Neural progenitor cell (in vitro differentiated cells): ENCODE measurements around the gene PHF2. TPM values are rescaled to one million over a fixed set of nuclear protein-coding genes. Genes with fewer than 3 reads are reported as not detected.

Experiments used
- DNase-seq: peaks from one replicate; pipeline ENCODE4 v3.0.0-alpha.2; 2016; ENCODE audit warnings: low spot score
- H2AFZ ChIP-seq: fragments of 200-600 bp; sonication (generic); replicated peaks from 2 replicates; pipeline ENCODE4 v1.6.1; 2016; ENCODE audit warnings: antibody characterized with exemption
- H3F3A ChIP-seq: fragments of 200-600 bp; sonication (generic); 2 replicates; pipeline ENCODE4 v1.6.1; 2016; ENCODE audit warnings: antibody characterized with exemption, low read depth
- H3K27ac ChIP-seq: fragments of 200-600 bp; sonication (generic); 2 replicates; pipeline ENCODE4 v1.5.1; 2016; ENCODE audit warnings: mild to moderate bottlenecking
- H3K27me3 ChIP-seq: fragments of 200-600 bp; sonication (generic); 2 replicates; pipeline ENCODE4 v1.6.1; 2016; ENCODE audit warnings: mild to moderate bottlenecking, moderate library complexity
- H3K36me3 ChIP-seq: fragments of 200-600 bp; sonication (generic); 2 replicates; pipeline ENCODE4 v1.5.1; 2016
- H3K4me1 ChIP-seq: fragments of 200-600 bp; sonication (generic); 2 replicates; pipeline ENCODE4 v1.6.1; 2016; ENCODE audit warnings: mixed run types
- H3K4me2 ChIP-seq: fragments of 200-600 bp; sonication (generic); 2 replicates; pipeline ENCODE4 v1.6.1; 2016
- H3K4me3 ChIP-seq: fragments of 200-600 bp; sonication (generic); 2 replicates; pipeline ENCODE4 v1.5.1; 2016
- H3K79me2 ChIP-seq: fragments of 200-600 bp; sonication (generic); 2 replicates; pipeline ENCODE4 v1.6.1; 2016; ENCODE audit warnings: low read depth
- H3K9ac ChIP-seq: fragments of 200-600 bp; sonication (generic); 2 replicates; pipeline ENCODE4 v1.6.1; 2016
- H3K9me3 ChIP-seq: fragments of 200-600 bp; sonication (generic); 2 replicates; pipeline ENCODE4 v1.5.1; 2016; ENCODE audit warnings: low read depth
- H4K20me1 ChIP-seq: fragments of 200-600 bp; sonication (generic); 2 replicates; pipeline ENCODE4 v1.6.1; 2016; ENCODE audit warnings: low read depth
- H3K27ac Mint-ChIP-seq: 3 replicates; pipeline ENCODE4 v1.8.0; 2021; ENCODE audit warnings: mixed read lengths
- H3K27me3 Mint-ChIP-seq: 2 replicates; pipeline ENCODE4 v1.8.0; 2022; ENCODE audit warnings: low read depth, mild to moderate bottlenecking, inconsistent platforms, moderate library complexity, mixed read lengths; ENCODE audit not compliant: insufficient read depth
- H3K36me3 Mint-ChIP-seq: 3 replicates; pipeline ENCODE4 v1.8.0; 2021; ENCODE audit warnings: mixed read lengths
- H3K4me1 Mint-ChIP-seq: 3 replicates; pipeline ENCODE4 v1.8.0; 2021; ENCODE audit warnings: mixed read lengths
- H3K4me3 Mint-ChIP-seq: 3 replicates; pipeline ENCODE4 v1.8.0; 2021; ENCODE audit warnings: mild to moderate bottlenecking, moderate library complexity, mixed read lengths
- H3K9me3 Mint-ChIP-seq: 3 replicates; pipeline ENCODE4 v1.8.0; 2020; ENCODE audit warnings: mixed read lengths
- EZH2 ChIP-seq: fragments of 200-600 bp; sonication (generic); IDR thresholded peaks from 2 replicates; pipeline ENCODE4 v1.6.1; 2017; ENCODE audit warnings: antibody characterized with exemption, mild to moderate bottlenecking, moderate library complexity
- EZH2phosphoT487 ChIP-seq: fragments of 200-600 bp; sonication (generic); IDR thresholded peaks from 2 replicates; pipeline ENCODE4 v1.6.1; 2017; ENCODE audit warnings: antibody characterized with exemption
- total RNA-seq: library from RNA; depleted of rRNA; stranded (reverse); fragments of >200 nt; gene quantifications from 2 replicates; pipeline ENCODE4 v1.2.3, GENCODE V29; 2015; ENCODE audit warnings: low replicate concordance
- TF ChIP-seq, protein P1 (sequence below): fragments of 200-600 bp; sonication (generic); IDR thresholded peaks from 2 replicates; pipeline ENCODE4 v1.5.1; 2017; ENCODE audit warnings: antibody characterized with exemption, mild to moderate bottlenecking

PHF2 gene
- total RNA-seq, 1 donor from 2014 or later, result 17.6 TPM

DNA sequence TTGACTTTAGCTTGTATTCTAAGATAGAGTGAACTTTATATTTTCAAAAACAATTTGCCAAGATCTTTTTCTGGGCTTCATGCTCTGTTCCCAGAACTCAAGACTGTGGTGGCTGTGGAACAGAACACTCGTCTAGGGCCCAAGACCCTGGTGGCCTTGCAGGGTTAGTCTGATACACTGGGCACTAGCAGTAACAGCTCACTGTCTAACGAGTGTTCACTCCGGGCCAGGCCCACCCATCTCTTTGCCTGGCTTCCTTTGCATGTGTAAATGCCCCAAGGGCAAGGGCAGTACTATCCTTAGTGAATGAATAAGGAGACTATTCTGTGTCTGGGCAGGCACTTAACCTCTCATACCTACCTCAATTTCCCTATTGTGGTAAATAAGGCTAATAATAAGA is 47.4 kb downstream of the PHF2 start:
- H3K4me3 ChIP-seq, result no peak overlapping the region
- H3K79me2 ChIP-seq, result peaks cover 57% of the 10 kb centered on the region
- no peak overlapping the region for H3K27ac ChIP-seq
- H3K36me3 Mint-ChIP-seq, result peaks cover 19% of the 10 kb centered on the region
- no peak overlapping the region for H3K4me2 ChIP-seq
- H3K4me3 Mint-ChIP-seq, result no peak overlapping the region
- no peaks in the 10 kb centered on the region for H3K4me1 Mint-ChIP-seq
- H3K27ac Mint-ChIP-seq, result no peak overlapping the region
- peaks cover 20% of the 10 kb centered on the region for H3K9me3 Mint-ChIP-seq
- peaks cover 15% of the 10 kb centered on the region for H3K9me3 ChIP-seq
- H3K27me3 Mint-ChIP-seq, result no peaks in the 10 kb centered on the region
- H3K36me3 ChIP-seq, result no peaks in the 10 kb centered on the region
- no peaks in the 10 kb centered on the region for H3K4me1 ChIP-seq
- TF ChIP-seq EZH2 (no peak), EZH2phosphoT487 (no peak)
- TF ChIP-seq, protein P1, sequence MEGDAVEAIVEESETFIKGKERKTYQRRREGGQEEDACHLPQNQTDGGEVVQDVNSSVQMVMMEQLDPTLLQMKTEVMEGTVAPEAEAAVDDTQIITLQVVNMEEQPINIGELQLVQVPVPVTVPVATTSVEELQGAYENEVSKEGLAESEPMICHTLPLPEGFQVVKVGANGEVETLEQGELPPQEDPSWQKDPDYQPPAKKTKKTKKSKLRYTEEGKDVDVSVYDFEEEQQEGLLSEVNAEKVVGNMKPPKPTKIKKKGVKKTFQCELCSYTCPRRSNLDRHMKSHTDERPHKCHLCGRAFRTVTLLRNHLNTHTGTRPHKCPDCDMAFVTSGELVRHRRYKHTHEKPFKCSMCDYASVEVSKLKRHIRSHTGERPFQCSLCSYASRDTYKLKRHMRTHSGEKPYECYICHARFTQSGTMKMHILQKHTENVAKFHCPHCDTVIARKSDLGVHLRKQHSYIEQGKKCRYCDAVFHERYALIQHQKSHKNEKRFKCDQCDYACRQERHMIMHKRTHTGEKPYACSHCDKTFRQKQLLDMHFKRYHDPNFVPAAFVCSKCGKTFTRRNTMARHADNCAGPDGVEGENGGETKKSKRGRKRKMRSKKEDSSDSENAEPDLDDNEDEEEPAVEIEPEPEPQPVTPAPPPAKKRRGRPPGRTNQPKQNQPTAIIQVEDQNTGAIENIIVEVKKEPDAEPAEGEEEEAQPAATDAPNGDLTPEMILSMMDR, result no peak
- no peaks in the 10 kb centered on the region for H3F3A ChIP-seq
- H3K9ac ChIP-seq, result no peak overlapping the region
- H2AFZ ChIP-seq, result no peak overlapping the region
- DNase-seq, result no peak
- H4K20me1 ChIP-seq, result no peaks in the 10 kb centered on the region
- no peaks in the 10 kb centered on the region for H3K27me3 ChIP-seq

GRCh38 chr9:93624431-93624834 is 48.0 kb downstream of the PHF2 start:
- TF ChIP-seq EZH2 (no peak), EZH2phosphoT487 (no peak)
- TF ChIP-seq, protein P1, result no peak
- Mint-ChIP-seq H3K27me3 (no peaks in the 10 kb centered on the region), H3K36me3 (peaks cover 19% of the 10 kb centered on the region), H3K4me3 (no peak overlapping the region), H3K4me1 (no peaks in the 10 kb centered on the region), H3K27ac (no peak overlapping the region), H3K9me3 (peaks cover 20% of the 10 kb centered on the region)
- Histone ChIP-seq H3K4me3 (no peak overlapping the region), H2AFZ (no peak overlapping the region), H4K20me1 (no peaks in the 10 kb centered on the region), H3K9me3 (peaks cover 15% of the 10 kb centered on the region), H3K4me1 (no peaks in the 10 kb centered on the region), H3K9ac (no peak overlapping the region), H3K36me3 (no peaks in the 10 kb centered on the region), H3F3A (no peaks in the 10 kb centered on the region), H3K4me2 (no peak overlapping the region), H3K79me2 (peaks cover 64% of the 10 kb centered on the region), H3K27ac (no peak overlapping the region), H3K27me3 (no peaks in the 10 kb centered on the region)
- no peak for DNase-seq

DNA sequence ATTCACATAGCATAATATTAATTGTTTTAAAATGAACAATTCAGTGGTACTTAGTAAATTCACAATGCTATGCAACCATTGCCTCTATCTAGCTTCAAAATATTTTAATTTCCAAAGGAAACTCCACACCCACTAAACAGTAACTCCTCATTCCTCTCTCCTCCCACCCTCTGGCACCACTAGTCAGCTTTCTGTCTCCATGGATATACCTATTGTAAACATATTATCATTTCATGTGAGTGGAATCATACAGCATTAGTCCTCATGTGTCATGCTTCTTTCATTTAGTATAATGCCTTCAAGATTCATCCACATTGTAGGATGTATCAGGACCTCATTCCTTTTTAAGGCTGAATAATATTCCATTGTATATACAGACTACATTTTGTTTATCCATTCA is 48.6 kb downstream of the PHF2 start:
- DNase-seq, result no peak
- H3K27me3 ChIP-seq, result no peaks in the 10 kb centered on the region
- H3K36me3 ChIP-seq, result no peaks in the 10 kb centered on the region
- peaks cover 20% of the 10 kb centered on the region for H3K9me3 Mint-ChIP-seq
- no peak overlapping the region for H2AFZ ChIP-seq
- H3K4me1 Mint-ChIP-seq, result no peaks in the 10 kb centered on the region
- no peak overlapping the region for H3K27ac ChIP-seq
- no peaks in the 10 kb centered on the region for H3K4me1 ChIP-seq
- H3K9ac ChIP-seq, result no peak overlapping the region
- no peak overlapping the region for H3K4me2 ChIP-seq
- H3K27ac Mint-ChIP-seq, result no peak overlapping the region
- peaks cover 21% of the 10 kb centered on the region for H3K36me3 Mint-ChIP-seq
- no peak overlapping the region for H3K4me3 ChIP-seq
- no peak overlapping the region for H3K4me3 Mint-ChIP-seq
- H4K20me1 ChIP-seq, result no peaks in the 10 kb centered on the region
- H3K27me3 Mint-ChIP-seq, result no peaks in the 10 kb centered on the region
- TF ChIP-seq EZH2phosphoT487 (no peak), EZH2 (no peak)
- TF ChIP-seq, protein P1, result no peak
- H3K9me3 ChIP-seq, result peaks cover 15% of the 10 kb centered on the region
- H3F3A ChIP-seq, result no peaks in the 10 kb centered on the region
- peaks cover 65% of the 10 kb centered on the region for H3K79me2 ChIP-seq
